ENCODE results near the gene KIF23. TPM values are rescaled to one million over a fixed set of nuclear protein-coding genes. Genes with fewer than 3 reads are reported as not detected.

The KIF23 gene
- total RNA-seq, 2 donors from 2014 or later = 9.5 to 38.3 TPM

GRCh38 chr15:69496001-69496400 is 81.9 kb downstream of the KIF23 start:
- H3K9me3 ChIP-seq = no peaks in the 10 kb centered on the region
- H3K36me3 ChIP-seq = no peaks in the 10 kb centered on the region
- no peak for DNase-seq
- no peak for TF ChIP-seq CTCF (IDR thresholded peaks at IDR 0.05)
- no peak overlapping the region for H3K9ac ChIP-seq (ENCODE audit: low read depth in 2 of 2, low read length in 2 of 2)
- no peaks in the 10 kb centered on the region for H3K27me3 ChIP-seq
- H3K4me1 ChIP-seq = no peaks in the 10 kb centered on the region
- intact Hi-C loops (cut with DNase I) = no loop called here
- no peak overlapping the region for H3K4me3 ChIP-seq
- H3K27ac ChIP-seq = no peak overlapping the region

- intact Hi-C loops (cut with DNase I) = no loop called here
- Histone ChIP-seq H3K4me1 (no peaks in the 10 kb centered on the region), H3K36me3 (no peaks in the 10 kb centered on the region), H3K9me3 (no peaks in the 10 kb centered on the region), H3K9ac (ENCODE audit: low read depth in 2 of 2, low read length in 2 of 2) (no peak overlapping the region), H3K27ac (no peak overlapping the region), H3K4me3 (no peak overlapping the region), H3K27me3 (no peaks in the 10 kb centered on the region)
- DNase-seq = no peak
- TF ChIP-seq CTCF (IDR thresholded peaks at IDR 0.05) = no peak
Measured at GRCh38 chr15:69497076-69497475, 82.9 kb downstream of the KIF23 start.

- no peaks in the 10 kb centered on the region for H3K36me3 ChIP-seq
- no peaks in the 10 kb centered on the region for H3K9me3 ChIP-seq
- DNase-seq = no peak
- H3K9ac ChIP-seq (ENCODE audit: low read depth in 2 of 2, low read length in 2 of 2) = no peak overlapping the region
- no peak overlapping the region for H3K4me3 ChIP-seq
- intact Hi-C loops (cut with DNase I) = no loop called here
- no peak overlapping the region for H3K27ac ChIP-seq
- H3K4me1 ChIP-seq = no peaks in the 10 kb centered on the region
- no peaks in the 10 kb centered on the region for H3K27me3 ChIP-seq
- no peak for TF ChIP-seq CTCF (IDR thresholded peaks at IDR 0.05)
Measured at GRCh38 chr15:69497667-69498066, 83.5 kb downstream of the KIF23 start.

Other genes with a start within 250 kb of the KIF23 start
- 10 to 100 TPM; 36.3 to 71.1 TPM for gene PAQR5, start 115.4 kb upstream of the KIF23 start, total RNA-seq
- 1,000 to 10,000 TPM; 1,531 to 1,739 TPM for gene RPLP1, start 38.5 kb downstream of the KIF23 start, total RNA-seq